OCI-LY7 (cell line): ENCODE results near the gene HTT-AS. TPM values are rescaled to one million over a fixed set of nuclear protein-coding genes. Genes with fewer than 3 reads are reported as not detected.

Source experiments
- BruUV-seq: library from RNA; stranded (reverse); fragments of 400-500 nt; replicated peaks from 2 replicates; lab custom pipeline; 2021; lab: Mats Ljungman, UMichigan
- CTCF ChIA-PET: fragments of 300-600 bp; sonication (Branson Sonifier 250); formaldehyde crosslinking; loops from one replicate; lab custom pipeline; 2022; ENCODE audit warnings: antibody characterized with exemption; ENCODE audit not compliant: unreplicated experiment; lab: Charles Lee
- POLR2A ChIA-PET: fragments of 300-600 bp; sonication (Branson Sonifier 250); formaldehyde crosslinking; loops from one replicate; lab custom pipeline; 2022; ENCODE audit warnings: antibody characterized with exemption; lab: Charles Lee
- DNase-seq: peaks from one replicate; pipeline ENCODE4 v3.0.0-alpha.2; 2015; ENCODE audit warnings: low spot score
- H2AFZ ChIP-seq: fragments of 200-600 bp; sonication (generic), shearing (Covaris generic); 2 replicates; pipeline ENCODE4 v1.6.1; 2014; ENCODE audit warnings: mild to moderate bottlenecking, antibody characterized with exemption, low read length, moderate library complexity
- H3K27ac ChIP-seq: fragments of 200-600 bp; sonication (generic); 2 replicates; pipeline ENCODE4 v1.5.1; 2014; ENCODE audit warnings: mixed run types, low read depth, mild to moderate bottlenecking, moderate library complexity, low read length, inconsistent platforms; ENCODE audit not compliant: poor library complexity, severe bottlenecking
- H3K36me3 ChIP-seq: fragments of 200-600 bp; sonication (generic); 2 replicates; pipeline ENCODE4 v1.6.1; 2014; ENCODE audit warnings: mild to moderate bottlenecking, antibody characterized with exemption, low read length, moderate library complexity, mixed read lengths; ENCODE audit not compliant: insufficient read depth
- H3K4me1 ChIP-seq: fragments of 200-600 bp; sonication (generic); 2 replicates; pipeline ENCODE4 v1.5.1; 2014; ENCODE audit warnings: mild to moderate bottlenecking, low read length; ENCODE audit not compliant: insufficient read depth, poor library complexity, severe bottlenecking
- H3K4me2 ChIP-seq: fragments of 200-600 bp; sonication (generic); 2 replicates; pipeline ENCODE4 v1.6.1; 2014; ENCODE audit warnings: mild to moderate bottlenecking, low read length
- H3K4me3 ChIP-seq: fragments of 200-600 bp; sonication (generic); 2 replicates; pipeline ENCODE4 v1.5.1; 2014; ENCODE audit warnings: mild to moderate bottlenecking, low read depth, low read length; ENCODE audit not compliant: poor library complexity, severe bottlenecking
- H3K79me2 ChIP-seq: fragments of 200-600 bp; sonication (generic); 2 replicates; pipeline ENCODE4 v1.6.1; 2016; ENCODE audit warnings: low read depth, mild to moderate bottlenecking, low read length, moderate library complexity, mixed read lengths; ENCODE audit not compliant: insufficient read depth
- H3K9me2 ChIP-seq: fragments of 200-600 bp; sonication (generic); 2 replicates; pipeline ENCODE4 v1.6.1; 2016; ENCODE audit warnings: mild to moderate bottlenecking, low read length, mixed read lengths; ENCODE audit not compliant: insufficient read depth
- H3K9me3 ChIP-seq: fragments of 200-600 bp; sonication (generic); 2 replicates; pipeline ENCODE4 v1.6.1; 2014; ENCODE audit warnings: mild to moderate bottlenecking, mixed run types, low read length, mixed read lengths
- H4K20me1 ChIP-seq: fragments of 200-600 bp; sonication (generic); 2 replicates; pipeline ENCODE4 v1.6.1; 2014; ENCODE audit warnings: mild to moderate bottlenecking, antibody characterized with exemption, low read length, moderate library complexity, mixed read lengths; ENCODE audit not compliant: insufficient read depth
- EZH2phosphoT487 ChIP-seq: fragments of 200-600 bp; sonication (generic); IDR thresholded peaks from 2 replicates; pipeline ENCODE4 v1.6.1; 2018; ENCODE audit warnings: low read depth, borderline replicate concordance, mild to moderate bottlenecking, mixed run types, antibody characterized with exemption, low read length, moderate library complexity, mixed read lengths
- intact Hi-C: fragments of 100-400 bp; cut with micrococcal nuclease; formaldehyde crosslinking; loops from one replicate; pipeline ENCODE4 v1.10.0; 2022; ENCODE audit not compliant: unreplicated experiment
- total RNA-seq, 2 experiments: library from RNA; depleted of rRNA in 1 of 2; stranded (reverse); fragments of >200 nt in 1 of 2; shearing (Covaris generic) in 1 of 2; gene quantifications; 2 replicates each; pipeline ENCODE4 v1.2.3, GENCODE V29; 2014 to 2022
- TF ChIP-seq, protein P1 (sequence below): fragments of 200-600 bp; sonication (generic); conservative IDR thresholded peaks from 2 replicates; pipeline ENCODE4 v1.5.1; 2014; ENCODE audit warnings: mild to moderate bottlenecking, antibody characterized with exemption, low read length, moderate library complexity, mixed read lengths

The HTT-AS gene
- total RNA-seq, 2 experiments from 2014 or later: not detected

DNA sequence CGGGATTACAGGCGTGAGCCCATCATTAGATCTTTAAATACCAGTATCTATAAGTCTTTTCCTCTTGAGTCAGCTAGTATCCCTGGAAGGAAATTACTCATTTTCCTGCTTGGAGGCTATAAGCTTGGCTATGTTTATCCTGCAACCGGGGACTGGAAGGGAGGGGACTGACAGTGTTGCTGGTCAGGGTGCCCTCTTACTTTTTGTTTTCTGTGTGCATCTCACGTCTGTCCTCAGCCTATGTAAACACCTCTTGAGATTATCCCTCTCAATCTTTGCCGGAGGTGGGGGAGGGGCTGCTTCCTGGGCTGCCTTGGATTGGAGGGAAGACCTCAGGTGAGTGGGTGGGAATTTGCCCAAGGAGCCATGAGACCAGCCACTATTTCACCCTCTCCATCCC, 37.1 kb upstream of the HTT-AS start:
- Histone ChIP-seq H3K9me2 (no peaks in the 10 kb centered on the region), H3K36me3 (peaks cover 91% of the 10 kb centered on the region), H3K4me1 (no peaks in the 10 kb centered on the region), H3K79me2 (no peaks in the 10 kb centered on the region), H2AFZ (no peak overlapping the region), H3K9me3 (no peaks in the 10 kb centered on the region), H4K20me1 (no peaks in the 10 kb centered on the region), H3K4me3 (no peak overlapping the region), H3K27ac (no peak overlapping the region), H3K4me2 (no peak overlapping the region)
- BruUV-seq: no TSS peak
- DNase-seq: no peak
- TF ChIP-seq, protein P1, sequence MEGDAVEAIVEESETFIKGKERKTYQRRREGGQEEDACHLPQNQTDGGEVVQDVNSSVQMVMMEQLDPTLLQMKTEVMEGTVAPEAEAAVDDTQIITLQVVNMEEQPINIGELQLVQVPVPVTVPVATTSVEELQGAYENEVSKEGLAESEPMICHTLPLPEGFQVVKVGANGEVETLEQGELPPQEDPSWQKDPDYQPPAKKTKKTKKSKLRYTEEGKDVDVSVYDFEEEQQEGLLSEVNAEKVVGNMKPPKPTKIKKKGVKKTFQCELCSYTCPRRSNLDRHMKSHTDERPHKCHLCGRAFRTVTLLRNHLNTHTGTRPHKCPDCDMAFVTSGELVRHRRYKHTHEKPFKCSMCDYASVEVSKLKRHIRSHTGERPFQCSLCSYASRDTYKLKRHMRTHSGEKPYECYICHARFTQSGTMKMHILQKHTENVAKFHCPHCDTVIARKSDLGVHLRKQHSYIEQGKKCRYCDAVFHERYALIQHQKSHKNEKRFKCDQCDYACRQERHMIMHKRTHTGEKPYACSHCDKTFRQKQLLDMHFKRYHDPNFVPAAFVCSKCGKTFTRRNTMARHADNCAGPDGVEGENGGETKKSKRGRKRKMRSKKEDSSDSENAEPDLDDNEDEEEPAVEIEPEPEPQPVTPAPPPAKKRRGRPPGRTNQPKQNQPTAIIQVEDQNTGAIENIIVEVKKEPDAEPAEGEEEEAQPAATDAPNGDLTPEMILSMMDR: no peak
- no peak for TF ChIP-seq EZH2phosphoT487
- ChIA-PET POLR2A (interaction anchor here (0.7 to 1.0 kb wide), 2 partner anchors 9 to 30 kb away, joined by 4 read pairs; no protein-coding TSS in a partner anchor), CTCF (interaction anchor here (1.5 kb wide), 1 partner anchor 91 kb away, joined by 4 read pairs; no protein-coding TSS in a partner anchor)
- intact Hi-C loops: no loop called here

DNA sequence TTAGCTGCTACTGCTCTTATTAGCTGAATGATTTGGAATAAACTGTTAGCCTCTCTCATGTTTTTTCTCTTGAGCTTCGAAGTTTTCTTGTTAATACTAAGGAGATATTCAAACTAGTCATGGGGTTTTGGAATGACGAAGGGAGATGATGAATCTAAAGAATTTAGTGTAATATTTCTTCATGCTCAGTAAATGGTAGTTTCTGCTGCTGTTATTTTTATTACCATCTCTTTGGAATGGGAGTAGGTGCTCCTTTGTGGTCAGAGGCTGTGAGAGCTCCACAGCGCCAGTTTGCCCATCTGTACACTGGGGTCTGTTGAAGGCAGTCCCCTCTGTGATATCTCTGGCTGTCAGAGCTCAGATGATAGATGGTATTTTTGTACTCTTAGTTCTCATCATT, 33.9 kb upstream of the HTT-AS start:
- H4K20me1 ChIP-seq: no peaks in the 10 kb centered on the region
- H3K9me2 ChIP-seq: no peaks in the 10 kb centered on the region
- H3K4me2 ChIP-seq: no peak overlapping the region
- H3K27ac ChIP-seq: no peak overlapping the region
- no peaks in the 10 kb centered on the region for H3K79me2 ChIP-seq
- no peak for DNase-seq
- no TSS peak for BruUV-seq
- intact Hi-C loops: no loop called here
- CTCF ChIA-PET: interaction anchor here (1.3 kb wide), 1 partner anchor 8 kb away, joined by 4 read pairs; no protein-coding TSS in a partner anchor
- no peaks in the 10 kb centered on the region for H3K9me3 ChIP-seq
- no peak for TF ChIP-seq EZH2phosphoT487
- TF ChIP-seq, protein P1: no peak
- H3K36me3 ChIP-seq: peaks cover 85% of the 10 kb centered on the region
- no peak overlapping the region for H3K4me3 ChIP-seq
- no peaks in the 10 kb centered on the region for H3K4me1 ChIP-seq
- no peak overlapping the region for H2AFZ ChIP-seq
- POLR2A ChIA-PET: interaction anchor here (0.6 to 0.9 kb wide), 3 partner anchors 10 to 158 kb away, joined by 3 to 5 read pairs (median 3); no protein-coding TSS in a partner anchor

DNA sequence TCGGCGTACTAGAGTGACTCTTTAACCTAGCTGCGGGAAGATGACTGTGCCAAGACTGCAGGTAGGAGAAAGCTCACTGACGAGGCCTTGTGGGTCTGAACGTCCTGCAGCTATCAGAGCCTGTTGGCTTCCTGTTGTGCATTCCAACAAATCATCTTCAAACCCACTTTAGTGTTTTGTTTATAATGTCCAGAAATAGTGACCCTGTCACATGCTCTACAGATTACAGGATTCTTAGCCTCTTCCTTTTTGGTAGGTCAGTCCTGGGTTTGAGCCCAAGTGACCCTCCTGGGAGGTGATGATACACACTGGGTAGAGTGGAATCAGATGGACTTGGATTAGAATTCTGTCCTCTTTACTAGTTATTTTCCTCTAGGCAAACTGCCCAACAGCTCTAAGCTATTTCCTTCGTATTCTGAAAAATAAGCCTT, 33.4 kb upstream of the HTT-AS start:
- Histone ChIP-seq H3K4me2 (no peak overlapping the region), H3K4me1 (no peaks in the 10 kb centered on the region), H3K36me3 (peaks cover 81% of the 10 kb centered on the region), H4K20me1 (no peaks in the 10 kb centered on the region), H3K9me2 (no peaks in the 10 kb centered on the region), H2AFZ (no peak overlapping the region), H3K79me2 (no peaks in the 10 kb centered on the region), H3K4me3 (no peak overlapping the region), H3K27ac (no peak overlapping the region), H3K9me3 (no peaks in the 10 kb centered on the region)
- ChIA-PET CTCF (interaction anchor here (1.3 kb wide), 1 partner anchor 9 kb away, joined by 4 read pairs; no protein-coding TSS in a partner anchor), POLR2A (interaction anchor here (0.6 to 0.7 kb wide), 2 partner anchors 83 to 158 kb away, joined by 3 read pairs; no protein-coding TSS in a partner anchor)
- no peak for DNase-seq
- intact Hi-C loops: loop anchor here (2.0 kb wide), 1 partner anchor 335 kb away; no protein-coding TSS in a partner anchor
- no TSS peak for BruUV-seq
- TF ChIP-seq, protein P1: no peak
- no peak for TF ChIP-seq EZH2phosphoT487
